Vagina (tissue), 2 donors: Measurements from ENCODE around the gene SSU72.

Experiments used
- POLR2A ChIP-seq, 2 donors: fragments of 450-650 bp; IDR thresholded peaks; one replicate each; pipeline ENCODE4 v1.6.1; 2017; ENCODE audit warnings: antibody characterized with exemption in 2 of 2, mild to moderate bottlenecking in 2 of 2, moderate library complexity in 2 of 2
- TF ChIP-seq, protein P1 (sequence below), 3 experiments: fragments of 450-650 bp in 2 of 3; fragments of 200-600 bp in 1 of 3; sonication (generic) in 1 of 3; IDR thresholded peaks; one replicate each; pipeline ENCODE4 v1.5.1; 2017 to 2019; ENCODE audit warnings: antibody characterized with exemption in 3 of 3, mild to moderate bottlenecking in 2 of 3, moderate library complexity in 2 of 3

DNA sequence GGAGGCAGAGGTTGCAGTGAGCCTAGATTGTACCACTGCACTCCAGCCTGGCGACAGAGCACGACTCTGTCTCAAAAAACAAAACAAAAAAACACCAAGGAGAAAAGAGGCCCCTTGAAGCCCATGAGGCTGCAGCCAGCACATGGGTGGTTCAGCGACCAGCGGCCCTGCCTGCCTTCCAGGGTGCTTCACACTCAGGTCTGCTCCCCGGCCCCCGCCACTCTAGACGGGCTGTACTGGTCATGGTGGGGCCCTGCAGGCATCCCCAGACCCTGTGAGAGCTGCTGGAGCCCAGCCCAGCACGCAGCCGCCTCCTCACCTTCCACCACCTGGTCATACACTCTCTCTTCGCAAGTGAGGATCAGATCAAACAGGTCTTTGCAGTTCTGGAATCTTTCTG is 30.1 kb downstream of the SSU72 start:
- no peak for TF ChIP-seq POLR2A (IDR thresholded peaks at IDR 0.05)
- TF ChIP-seq, protein P1, sequence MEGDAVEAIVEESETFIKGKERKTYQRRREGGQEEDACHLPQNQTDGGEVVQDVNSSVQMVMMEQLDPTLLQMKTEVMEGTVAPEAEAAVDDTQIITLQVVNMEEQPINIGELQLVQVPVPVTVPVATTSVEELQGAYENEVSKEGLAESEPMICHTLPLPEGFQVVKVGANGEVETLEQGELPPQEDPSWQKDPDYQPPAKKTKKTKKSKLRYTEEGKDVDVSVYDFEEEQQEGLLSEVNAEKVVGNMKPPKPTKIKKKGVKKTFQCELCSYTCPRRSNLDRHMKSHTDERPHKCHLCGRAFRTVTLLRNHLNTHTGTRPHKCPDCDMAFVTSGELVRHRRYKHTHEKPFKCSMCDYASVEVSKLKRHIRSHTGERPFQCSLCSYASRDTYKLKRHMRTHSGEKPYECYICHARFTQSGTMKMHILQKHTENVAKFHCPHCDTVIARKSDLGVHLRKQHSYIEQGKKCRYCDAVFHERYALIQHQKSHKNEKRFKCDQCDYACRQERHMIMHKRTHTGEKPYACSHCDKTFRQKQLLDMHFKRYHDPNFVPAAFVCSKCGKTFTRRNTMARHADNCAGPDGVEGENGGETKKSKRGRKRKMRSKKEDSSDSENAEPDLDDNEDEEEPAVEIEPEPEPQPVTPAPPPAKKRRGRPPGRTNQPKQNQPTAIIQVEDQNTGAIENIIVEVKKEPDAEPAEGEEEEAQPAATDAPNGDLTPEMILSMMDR (IDR thresholded peaks at IDR 0.05) = no peak
